Measurements from ENCODE around the gene NUMBL. TPM values are rescaled to one million over a fixed set of nuclear protein-coding genes. Genes with fewer than 3 reads are reported as not detected.

NUMBL gene
- total RNA-seq, 1 donor from 2014 or later = 13.5 TPM

DNA sequence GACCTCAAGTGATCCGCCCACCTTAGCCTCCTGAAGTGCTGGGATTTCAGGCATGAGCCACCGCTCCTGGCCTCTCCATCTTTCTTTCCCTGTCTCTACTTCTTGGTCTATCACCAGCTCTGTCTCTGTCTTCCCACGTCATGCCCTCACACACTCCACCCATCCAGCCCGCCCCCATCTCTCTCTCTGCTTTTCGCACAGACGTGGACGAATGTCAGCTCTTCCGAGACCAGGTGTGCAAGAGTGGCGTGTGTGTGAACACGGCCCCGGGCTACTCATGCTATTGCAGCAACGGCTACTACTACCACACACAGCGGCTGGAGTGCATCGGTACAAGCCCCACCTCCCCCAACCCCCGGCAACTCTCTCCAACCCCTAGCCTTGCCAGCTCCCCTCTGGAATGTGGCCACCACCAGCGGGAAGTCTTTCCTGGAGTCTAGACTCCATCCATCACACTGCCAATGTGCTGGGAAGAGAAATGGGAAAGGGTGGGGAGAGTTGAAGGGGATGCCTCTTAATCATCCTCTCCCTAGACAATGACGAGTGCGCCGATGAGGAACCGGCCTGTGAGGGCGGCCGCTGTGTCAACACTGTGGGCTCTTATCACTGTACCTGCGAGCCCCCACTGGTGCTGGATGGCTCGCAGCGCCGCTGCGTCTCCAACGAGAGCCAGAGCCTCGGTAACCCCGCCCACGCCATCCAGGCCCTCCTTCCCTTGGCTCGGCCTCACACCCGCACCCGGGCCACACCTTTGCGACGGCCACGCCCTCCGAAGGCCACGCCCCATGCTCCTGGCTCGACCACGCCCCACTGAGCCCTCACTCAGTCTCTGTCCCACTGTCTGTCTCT is 66.8 kb downstream of the NUMBL start:
- ATAC-seq (ENCODE audit: poor library complexity) = peak; percentile 28
- intact Hi-C loops (cut with DNase I) = no loop called here
- DNase-seq = no peak

DNA sequence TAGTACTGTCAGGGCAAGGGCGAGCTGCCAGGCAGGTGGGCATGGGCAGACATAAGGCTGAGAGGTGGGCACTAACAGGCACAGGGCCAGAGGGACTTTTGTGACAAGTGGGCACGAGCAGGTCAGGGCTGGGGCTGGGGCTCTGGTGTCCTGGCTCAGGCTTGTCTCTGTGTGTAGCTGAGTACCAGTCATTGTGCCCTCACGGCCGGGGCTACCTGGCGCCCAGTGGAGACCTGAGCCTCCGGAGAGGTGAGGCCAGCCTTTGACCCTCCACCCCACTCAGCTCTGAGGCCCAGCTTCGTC is 67.7 kb downstream of the NUMBL start:
- intact Hi-C loops (cut with DNase I) = no loop called here
- DNase-seq (no peak), ATAC-seq (ENCODE audit: poor library complexity) (no peak)

DNA sequence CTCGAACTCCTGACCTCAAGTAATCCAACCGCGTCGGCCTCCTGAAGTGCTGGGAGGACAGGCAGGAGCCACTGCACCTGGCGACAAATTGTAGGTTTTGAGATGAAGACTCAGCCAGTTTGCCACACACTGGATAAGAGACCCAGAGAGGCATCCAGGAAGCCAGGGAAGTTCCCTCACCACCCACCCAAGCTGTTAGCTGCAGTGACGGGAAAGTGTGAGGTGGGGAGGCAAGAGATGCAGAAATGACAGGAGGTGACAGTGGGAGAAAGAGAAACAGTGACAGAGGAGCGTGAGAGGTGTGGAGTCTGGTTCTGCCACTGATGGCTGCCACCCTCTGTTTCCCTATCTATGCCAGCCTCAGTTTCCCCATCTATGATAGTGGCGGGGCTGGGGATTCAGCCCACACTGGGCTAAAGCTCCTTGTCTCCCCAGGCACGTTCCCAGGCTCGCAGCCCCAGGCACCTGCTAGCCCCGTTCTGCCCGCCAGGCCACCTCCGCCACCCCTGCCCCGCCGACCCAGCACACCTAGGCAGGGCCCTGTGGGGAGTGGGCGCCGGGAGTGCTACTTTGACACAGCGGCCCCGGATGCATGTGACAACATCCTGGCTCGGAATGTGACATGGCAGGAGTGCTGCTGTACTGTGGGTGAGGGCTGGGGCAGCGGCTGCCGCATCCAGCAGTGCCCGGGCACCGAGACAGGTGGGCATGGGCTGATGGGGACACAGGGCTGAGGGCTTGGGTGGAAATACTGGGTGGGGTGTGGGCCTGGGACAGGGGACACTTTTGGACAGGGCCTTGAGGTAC is 68.3 kb downstream of the NUMBL start:
- no peak for DNase-seq
- no peak for ATAC-seq (ENCODE audit: poor library complexity)
- intact Hi-C loops (cut with DNase I) = no loop called here

DNA sequence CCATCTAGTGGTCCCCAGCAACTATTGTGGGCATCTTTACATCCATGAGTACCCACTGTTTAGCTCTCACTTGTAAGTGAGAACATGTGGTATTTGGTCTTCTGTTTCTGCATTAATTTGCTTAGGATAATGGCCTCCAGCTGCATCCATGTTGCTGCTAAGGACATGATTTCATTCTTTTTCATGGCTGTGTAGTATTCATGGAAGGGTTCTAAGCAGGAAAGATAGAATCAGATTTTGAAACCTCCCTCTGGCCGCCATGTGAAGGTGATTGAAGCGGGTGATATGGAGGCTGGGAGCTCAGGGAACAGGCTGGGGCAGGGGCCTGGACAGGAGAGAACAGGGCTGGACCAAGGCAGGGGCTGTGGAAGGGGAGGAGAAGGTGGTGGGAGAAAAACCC is 69.2 kb downstream of the NUMBL start:
- intact Hi-C loops (cut with DNase I) = no loop called here
- no peak for ATAC-seq (ENCODE audit: poor library complexity)
- no peak for DNase-seq

DNA sequence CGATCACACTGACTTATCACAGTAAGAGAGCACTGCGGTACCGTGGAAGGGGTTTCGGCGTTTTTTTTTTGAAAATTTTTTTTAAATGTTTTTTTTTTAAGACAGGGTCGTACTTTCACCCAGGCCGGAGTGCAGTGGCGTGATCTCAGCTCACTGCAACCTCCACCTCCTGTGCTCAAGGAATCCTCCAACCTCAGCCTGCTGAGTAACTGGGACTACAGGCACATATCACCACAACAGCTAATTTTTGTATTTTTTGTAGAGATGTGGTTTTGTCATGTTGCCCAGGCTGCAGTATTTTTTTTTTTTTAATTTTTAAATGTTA is 70.3 kb downstream of the NUMBL start:
- intact Hi-C loops (cut with DNase I) = no loop called here
- ATAC-seq (ENCODE audit: poor library complexity) = no peak
- DNase-seq = no peak

DNA sequence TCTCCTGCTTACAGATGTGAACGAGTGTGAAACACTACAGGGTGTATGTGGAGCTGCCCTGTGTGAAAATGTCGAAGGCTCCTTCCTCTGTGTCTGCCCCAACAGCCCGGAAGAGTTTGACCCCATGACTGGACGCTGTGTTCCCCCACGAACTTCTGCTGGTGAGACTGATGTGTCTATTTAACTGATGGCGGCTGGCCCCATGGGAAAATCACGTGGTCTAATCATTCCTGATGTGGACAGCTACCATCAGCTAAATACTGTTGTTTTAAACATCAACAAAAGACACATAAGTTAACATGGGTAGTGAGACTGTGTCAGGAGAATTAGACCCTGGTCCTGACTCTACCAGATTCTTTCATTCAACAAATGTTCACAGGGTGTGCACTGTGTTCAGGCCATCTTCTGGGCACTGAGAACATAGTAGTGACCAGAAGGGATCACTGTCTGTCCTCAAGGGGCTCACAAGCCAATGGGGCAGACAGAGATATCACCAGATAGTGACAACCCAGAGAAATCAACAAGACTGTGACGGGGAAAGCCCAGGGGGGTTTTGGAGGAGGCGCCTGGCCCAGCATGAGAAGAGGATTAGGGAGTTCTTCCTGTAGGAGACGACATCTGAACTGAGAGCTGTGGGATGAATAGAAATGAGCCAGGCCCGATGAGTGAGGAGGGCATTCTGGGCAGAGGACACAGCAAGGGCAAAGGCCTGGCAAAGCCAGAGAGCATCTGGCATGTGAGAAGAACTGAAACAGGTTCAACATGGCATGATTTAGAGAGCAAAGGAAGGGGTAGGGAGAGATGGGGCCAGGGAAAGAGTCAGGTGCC is 70.9 kb downstream of the NUMBL start:
- DNase-seq = no peak
- ATAC-seq (ENCODE audit: poor library complexity) = peak; percentile 67
- intact Hi-C loops (cut with DNase I) = no loop called here

DNA sequence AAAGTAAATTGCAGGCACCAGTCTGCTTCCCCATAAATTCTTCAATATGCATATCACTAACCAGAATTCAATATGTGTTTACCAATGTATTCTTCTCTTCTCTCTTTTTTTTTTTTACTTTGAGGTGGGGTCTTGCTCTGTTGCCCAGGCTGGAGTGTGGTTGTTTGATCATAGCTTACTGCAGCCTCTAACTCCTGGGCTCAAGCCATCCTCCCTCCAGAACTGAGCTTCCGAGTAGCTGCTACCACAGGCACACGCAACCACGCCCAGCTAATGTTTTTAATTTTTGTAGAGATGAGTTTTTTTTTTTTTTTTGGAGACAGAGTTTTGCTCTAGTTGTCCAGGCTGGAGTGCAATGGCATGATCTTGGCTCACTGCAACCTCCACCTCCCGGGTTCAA is 72.5 kb downstream of the NUMBL start:
- ATAC-seq (ENCODE audit: poor library complexity) (no peak), DNase-seq (no peak)
- intact Hi-C loops (cut with DNase I) = no loop called here

DNA sequence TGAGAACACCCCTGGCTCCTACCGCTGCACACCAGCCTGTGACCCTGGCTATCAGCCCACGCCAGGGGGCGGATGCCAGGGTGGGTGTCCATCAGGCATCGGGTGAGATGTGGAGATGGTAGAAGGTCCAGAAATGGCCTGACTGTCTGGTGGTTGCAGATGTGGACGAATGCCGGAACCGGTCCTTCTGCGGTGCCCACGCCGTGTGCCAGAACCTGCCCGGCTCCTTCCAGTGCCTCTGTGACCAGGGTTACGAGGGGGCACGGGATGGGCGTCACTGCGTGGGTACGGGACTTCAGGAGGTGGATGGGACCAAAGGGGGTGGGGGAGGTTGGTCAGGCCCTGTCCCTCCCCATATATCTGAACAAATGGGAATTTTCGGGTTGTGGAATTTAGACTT is 73.5 kb downstream of the NUMBL start:
- ATAC-seq (ENCODE audit: poor library complexity) (no peak), DNase-seq (no peak)
- intact Hi-C loops (cut with DNase I) = no loop called here

DNA sequence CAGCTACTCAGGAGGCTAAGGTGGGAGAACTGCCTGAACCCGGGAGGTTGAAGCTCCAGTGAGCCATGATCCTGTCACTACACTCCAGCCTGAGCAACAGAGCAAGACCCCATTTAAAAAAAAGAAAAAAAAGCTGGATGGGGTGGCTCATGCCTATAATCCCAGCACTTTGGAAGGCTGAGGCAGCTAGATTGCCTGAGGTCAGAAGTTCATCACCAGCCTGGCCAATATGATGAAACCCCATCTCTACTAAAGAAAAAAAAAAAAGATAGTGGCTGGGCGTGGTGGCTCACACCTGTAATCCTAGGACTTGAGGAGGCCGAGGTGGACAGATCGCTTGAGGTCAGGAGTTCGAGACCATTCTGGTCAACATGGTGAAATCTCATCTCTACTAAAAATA is 74.3 kb downstream of the NUMBL start:
- no peak for ATAC-seq (ENCODE audit: poor library complexity)
- DNase-seq = no peak
- intact Hi-C loops (cut with DNase I) = no loop called here

Other genes with a start within 250 kb of the NUMBL start
- 22.7 TPM for gene SERTAD3, start 246.3 kb downstream of the NUMBL start, total RNA-seq
- gene BLVRB, start 224.9 kb downstream of the NUMBL start, total RNA-seq = 117 TPM
- 4.5 TPM for gene SPTBN4, start 223.7 kb downstream of the NUMBL start, total RNA-seq
- gene SHKBP1, start 113.8 kb downstream of the NUMBL start, total RNA-seq = 15.7 TPM
- gene LTBP4, start 89.3 kb downstream of the NUMBL start, total RNA-seq = 296 TPM
- gene COQ8B, start 26.2 kb upstream of the NUMBL start, total RNA-seq = 36.1 TPM
- gene ITPKC, start 26.5 kb upstream of the NUMBL start, total RNA-seq = 14.7 TPM
- 5.2 TPM for gene ACTMAP, start 59.8 kb upstream of the NUMBL start, total RNA-seq
- gene SNRPA, start 60.6 kb upstream of the NUMBL start, total RNA-seq = 27.7 TPM
- gene MIA, start 84.9 kb upstream of the NUMBL start, total RNA-seq = not detected
- 12.6 TPM for gene RAB4B, start 87.6 kb upstream of the NUMBL start, total RNA-seq
- gene EGLN2, start 108.5 kb upstream of the NUMBL start, total RNA-seq = 65.4 TPM
- gene CYP2A6, start 159.8 kb upstream of the NUMBL start, total RNA-seq = 0.27 TPM
- not detected for gene CYP2A7, start 191.6 kb upstream of the NUMBL start, total RNA-seq

Data from Right ventricle myocardium superior (tissue), 1 donor.